ENCODE measurements around the gene FRK. TPM values are rescaled to one million over a fixed set of nuclear protein-coding genes. Genes with fewer than 3 reads are reported as not detected.

FRK gene
- polyA plus RNA-seq, 1 donor (not counting 4 experiments of a cell fraction or from before 2014, with no cell fraction given): 2.4 TPM

DNA sequence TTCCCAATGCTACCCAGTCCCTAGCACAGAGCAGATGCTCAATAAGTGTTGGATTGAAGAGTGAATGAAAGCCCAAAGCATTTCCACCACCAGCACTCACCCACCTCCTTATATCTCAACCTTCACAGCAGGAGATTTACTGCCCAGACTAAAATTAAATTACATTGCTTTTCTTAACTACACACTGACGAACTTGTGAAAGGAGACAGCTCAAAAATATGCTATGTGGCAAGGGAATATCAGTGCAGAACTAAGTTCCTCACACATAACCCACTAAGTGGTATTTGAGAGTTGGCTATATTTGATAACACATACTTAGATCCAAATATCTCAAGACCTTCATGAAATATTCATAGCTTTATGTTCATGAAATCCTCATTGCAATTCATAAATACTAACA is 137.7 kb downstream of the FRK start:
- no peak overlapping the region for H3K4me3 ChIP-seq (ENCODE audit: control insufficient read depth in 2 of 3, extremely low read depth in 1 of 3, insufficient read depth in 2 of 3, low read depth in 1 of 3, low read length in 3 of 3)
- no peaks in the 10 kb centered on the region for H3K27me3 ChIP-seq (ENCODE audit: control insufficient read depth, extremely low read depth, insufficient read depth, low read length)
- H3K9ac ChIP-seq (ENCODE audit: control insufficient read depth, extremely low read depth, insufficient read depth, low read length): no peak overlapping the region
- no peaks in the 10 kb centered on the region for H4K20me1 ChIP-seq (ENCODE audit: control insufficient read depth, extremely low read depth, insufficient read depth, low read length)
- no peaks in the 10 kb centered on the region for H3K79me2 ChIP-seq (ENCODE audit: control insufficient read depth, insufficient read depth, low read length)
- TF ChIP-seq EZH2 (IDR thresholded peaks at IDR 0.05; ENCODE audit: low read length): no peak
- TF ChIP-seq CTCF (optimal IDR thresholded peaks at IDR 0.05 in 1 of 3, IDR thresholded peaks at IDR 0.05 in 1 of 3, conservative IDR thresholded peaks at IDR 0.05 in 1 of 3; ENCODE audit: extremely low read depth in 1 of 3, insufficient read depth in 2 of 3, low read length in 3 of 3): no peak
- DNase-seq (ENCODE audit: low read depth, low spot score) (no peak), FAIRE-seq (no peak)
- no peaks in the 10 kb centered on the region for H3K9me3 ChIP-seq (ENCODE audit: control insufficient read depth, low read depth, low read length)
- no peak overlapping the region for H2AFZ ChIP-seq (ENCODE audit: control insufficient read depth, low read length)
- H3K36me3 ChIP-seq (ENCODE audit: control insufficient read depth in 2 of 2, extremely low read depth in 1 of 2, insufficient read depth in 2 of 2, low read length in 2 of 2): no peaks in the 10 kb centered on the region
- H3K4me2 ChIP-seq (ENCODE audit: control insufficient read depth, extremely low read depth, insufficient read depth, low read depth, low read length): no peak overlapping the region
- dilution Hi-C loops (cut with MboI; ENCODE audit: extremely low pct_ligation_motif_present, low sequenced_read_pairs): no loop called here
- H3K27ac ChIP-seq (ENCODE audit: control insufficient read depth, insufficient read depth, low read length): no peak overlapping the region
- no peaks in the 10 kb centered on the region for H3K9me1 ChIP-seq (ENCODE audit: control insufficient read depth, extremely low read depth, insufficient read depth, low read length)
- no peaks in the 10 kb centered on the region for H3K4me1 ChIP-seq (ENCODE audit: control insufficient read depth, extremely low read depth, insufficient read depth, low read length)

- FAIRE-seq: no peak
Measured at GRCh38 chr6:115914098-115914497, 146.6 kb downstream of the FRK start.

More at GRCh38 chr6:115914098-115914497, 146.6 kb downstream of the FRK start:
- TF ChIP-seq CTCF (optimal IDR thresholded peaks at IDR 0.05 in 1 of 3, IDR thresholded peaks at IDR 0.05 in 1 of 3, conservative IDR thresholded peaks at IDR 0.05 in 1 of 3; ENCODE audit: extremely low read depth in 1 of 3, insufficient read depth in 2 of 3, low read length in 3 of 3) (no peak), EZH2 (IDR thresholded peaks at IDR 0.05; ENCODE audit: low read length) (no peak)
- H3K4me2 ChIP-seq (ENCODE audit: control insufficient read depth, extremely low read depth, insufficient read depth, low read depth, low read length): no peak overlapping the region
- no peaks in the 10 kb centered on the region for H3K9me1 ChIP-seq (ENCODE audit: control insufficient read depth, extremely low read depth, insufficient read depth, low read length)
- no peak overlapping the region for H2AFZ ChIP-seq (ENCODE audit: control insufficient read depth, low read length)
- DNase-seq (ENCODE audit: low read depth, low spot score): no peak
- H4K20me1 ChIP-seq (ENCODE audit: control insufficient read depth, extremely low read depth, insufficient read depth, low read length): no peaks in the 10 kb centered on the region
- peaks cover 3% of the 10 kb centered on the region for H3K27me3 ChIP-seq (ENCODE audit: control insufficient read depth, extremely low read depth, insufficient read depth, low read length)
- H3K4me1 ChIP-seq (ENCODE audit: control insufficient read depth, extremely low read depth, insufficient read depth, low read length): no peaks in the 10 kb centered on the region
- H3K27ac ChIP-seq (ENCODE audit: control insufficient read depth, insufficient read depth, low read length): no peak overlapping the region
- dilution Hi-C loops (cut with MboI; ENCODE audit: extremely low pct_ligation_motif_present, low sequenced_read_pairs): no loop called here
- H3K36me3 ChIP-seq (ENCODE audit: control insufficient read depth in 2 of 2, extremely low read depth in 1 of 2, insufficient read depth in 2 of 2, low read length in 2 of 2): no peaks in the 10 kb centered on the region
- H3K9me3 ChIP-seq (ENCODE audit: control insufficient read depth, low read depth, low read length): no peaks in the 10 kb centered on the region
- H3K9ac ChIP-seq (ENCODE audit: control insufficient read depth, extremely low read depth, insufficient read depth, low read length): no peak overlapping the region
- no peak overlapping the region for H3K4me3 ChIP-seq (ENCODE audit: control insufficient read depth in 2 of 3, extremely low read depth in 1 of 3, insufficient read depth in 2 of 3, low read depth in 1 of 3, low read length in 3 of 3)
- no peaks in the 10 kb centered on the region for H3K79me2 ChIP-seq (ENCODE audit: control insufficient read depth, insufficient read depth, low read length)

Measured in keratinocyte (primary cell).